IPS-NIHi11 (cell line): ENCODE data around the gene PLCG1.

Source experiments
- DNase-seq: peaks from one replicate; pipeline ENCODE4 v3.0.0; 2012; ENCODE audit warnings: mixed read lengths, low spot score

PLCG1 gene

GRCh38 chr20:41180599-41181333, 43.4 kb downstream of the PLCG1 start:
- no peak for DNase-seq

- no peak for DNase-seq
Measured at GRCh38 chr20:41181567-41181966, 44.2 kb downstream of the PLCG1 start.

- no peak for DNase-seq
Measured at GRCh38 chr20:41182296-41183212, 45.2 kb downstream of the PLCG1 start.

GRCh38 chr20:41183391-41183790, 46.0 kb downstream of the PLCG1 start:
- DNase-seq = no peak

- no peak for DNase-seq
Measured at GRCh38 chr20:41183831-41184230, 46.5 kb downstream of the PLCG1 start.

GRCh38 chr20:41185013-41185757, 47.8 kb downstream of the PLCG1 start:
- DNase-seq = no peak

- DNase-seq = no peak
Measured at GRCh38 chr20:41187668-41188067, 50.3 kb downstream of the PLCG1 start.

GRCh38 chr20:41191562-41192500, 54.5 kb downstream of the PLCG1 start:
- DNase-seq = no peak

- DNase-seq = no peak
Measured at GRCh38 chr20:41192575-41192974, 55.2 kb downstream of the PLCG1 start.

GRCh38 chr20:41196653-41197225, 59.4 kb downstream of the PLCG1 start:
- DNase-seq = no peak

GRCh38 chr20:41198443-41198842, 61.1 kb downstream of the PLCG1 start:
- no peak for DNase-seq

- DNase-seq = no peak
Measured at GRCh38 chr20:41200446-41201202, 63.3 kb downstream of the PLCG1 start.

- no peak for DNase-seq
Measured at GRCh38 chr20:41201760-41202159, 64.4 kb downstream of the PLCG1 start.

- DNase-seq = no peak
Measured at GRCh38 chr20:41202426-41202825, 65.1 kb downstream of the PLCG1 start.

- DNase-seq = no peak
Measured at GRCh38 chr20:41203660-41204059, 66.3 kb downstream of the PLCG1 start.

GRCh38 chr20:41204304-41205265, 67.2 kb downstream of the PLCG1 start:
- no peak for DNase-seq

- DNase-seq = no peak
Measured at GRCh38 chr20:41205313-41205712, 68.0 kb downstream of the PLCG1 start.

GRCh38 chr20:41213150-41213820, 75.9 kb downstream of the PLCG1 start:
- DNase-seq = no peak
